ENCODE measurements around the gene P2RX1.
"Not testable (repeated sequence)": the region's sequence is repeated elsewhere in the genome, so short reads cannot be mapped to it uniquely, and the experiment has no call there.

P2RX1 gene

DNA sequence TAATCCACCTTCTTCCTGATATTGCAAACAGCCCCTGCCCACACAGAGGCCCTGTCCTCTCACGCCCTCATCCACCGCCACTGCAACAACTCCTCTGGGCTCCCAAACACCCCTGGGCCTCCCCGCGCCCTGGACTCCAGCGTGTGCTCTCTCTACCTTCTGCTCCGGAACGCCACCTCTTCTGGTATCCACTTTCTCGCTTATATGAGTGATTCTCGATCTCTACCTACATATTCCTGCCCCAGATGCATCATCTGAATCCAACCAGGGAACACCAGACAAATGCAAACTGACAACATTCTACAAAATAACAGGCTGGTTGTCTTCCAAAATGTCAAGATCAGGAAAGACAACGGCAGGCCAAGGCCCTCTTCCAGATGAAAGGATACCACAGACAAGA is 42.4 kb downstream of the P2RX1 start:
- no peak for DNase-seq (ENCODE audit: low read depth, low spot score)
- no peak overlapping the region for H3K4me3 ChIP-seq (ENCODE audit: low read length)

GRCh38 chr17:3870871-3871306 is 45.4 kb downstream of the P2RX1 start:
- no peak for DNase-seq (ENCODE audit: low read depth, low spot score)
- no peak overlapping the region for H3K4me3 ChIP-seq (ENCODE audit: low read length)

GRCh38 chr17:3867606-3868005 is 48.7 kb downstream of the P2RX1 start:
- H3K4me3 ChIP-seq (ENCODE audit: low read length) = no peak overlapping the region
- no peak for DNase-seq (ENCODE audit: low read depth, low spot score)

DNA sequence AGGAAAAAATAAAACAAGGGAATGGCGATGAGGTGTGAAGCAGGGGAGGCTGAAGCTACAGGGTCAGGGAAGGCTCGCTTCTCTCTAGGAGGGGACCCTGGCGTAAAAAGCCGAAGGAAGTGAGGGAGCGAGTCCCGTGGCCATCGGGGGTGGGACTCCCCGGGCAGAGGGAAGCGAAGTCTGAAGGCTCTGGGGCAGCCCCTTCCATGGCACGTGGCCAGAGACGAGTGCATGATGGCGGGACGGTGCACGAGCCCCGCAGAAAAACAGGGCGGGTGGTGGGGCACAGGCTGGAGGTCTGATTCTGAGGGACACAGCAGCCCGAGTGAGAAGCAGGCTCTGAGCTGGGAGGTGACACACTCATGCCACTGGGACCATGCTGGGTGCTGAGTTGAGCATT is 49.2 kb downstream of the P2RX1 start:
- DNase-seq (ENCODE audit: low read depth, low spot score) = no peak
- H3K4me3 ChIP-seq (ENCODE audit: low read length) = no peak overlapping the region

DNA sequence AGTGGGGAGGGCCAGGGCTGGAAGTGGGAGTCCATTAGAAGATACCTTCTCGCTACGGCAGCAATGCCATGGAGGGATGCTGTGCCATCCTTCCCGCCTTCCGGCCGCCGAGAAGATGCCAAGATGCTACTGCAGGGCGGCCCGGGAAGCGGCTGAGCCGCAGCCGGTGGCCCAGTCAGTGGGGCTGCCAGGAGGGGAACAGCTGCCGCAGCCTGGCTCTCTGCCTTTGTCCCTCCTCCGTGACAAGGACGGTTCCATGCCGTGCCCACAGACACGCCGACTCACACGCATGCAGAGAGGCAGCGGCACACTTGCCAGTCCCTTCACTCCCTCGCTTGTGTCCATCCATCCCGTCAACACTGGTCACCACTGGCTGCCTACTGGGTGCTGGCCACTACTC is 50.0 kb downstream of the P2RX1 start:
- no peak overlapping the region for H3K4me3 ChIP-seq (ENCODE audit: low read length)
- no peak for DNase-seq (ENCODE audit: low read depth, low spot score)

DNA sequence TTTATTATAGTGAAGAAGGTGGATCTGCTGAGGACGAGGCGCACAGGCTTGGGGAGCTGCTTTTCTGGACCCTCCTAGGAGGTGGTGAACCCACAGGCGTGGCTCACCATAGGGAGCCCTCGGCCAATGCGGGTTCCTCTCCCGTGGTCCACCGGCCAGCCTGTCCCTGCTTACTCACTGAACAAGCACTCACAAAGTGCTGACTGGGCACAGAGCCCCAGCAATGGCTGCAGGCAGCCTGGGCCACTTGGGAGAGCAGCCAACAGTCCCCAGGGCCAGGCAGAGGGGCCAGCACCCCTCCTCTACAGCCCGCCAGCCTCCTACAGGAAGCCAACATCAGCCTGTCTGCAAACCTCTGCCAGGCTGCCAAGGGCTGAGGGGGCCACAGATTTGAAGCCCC is 51.1 kb downstream of the P2RX1 start:
- no peak for DNase-seq (ENCODE audit: low read depth, low spot score)
- H3K4me3 ChIP-seq (ENCODE audit: low read length) = no peak overlapping the region

DNA sequence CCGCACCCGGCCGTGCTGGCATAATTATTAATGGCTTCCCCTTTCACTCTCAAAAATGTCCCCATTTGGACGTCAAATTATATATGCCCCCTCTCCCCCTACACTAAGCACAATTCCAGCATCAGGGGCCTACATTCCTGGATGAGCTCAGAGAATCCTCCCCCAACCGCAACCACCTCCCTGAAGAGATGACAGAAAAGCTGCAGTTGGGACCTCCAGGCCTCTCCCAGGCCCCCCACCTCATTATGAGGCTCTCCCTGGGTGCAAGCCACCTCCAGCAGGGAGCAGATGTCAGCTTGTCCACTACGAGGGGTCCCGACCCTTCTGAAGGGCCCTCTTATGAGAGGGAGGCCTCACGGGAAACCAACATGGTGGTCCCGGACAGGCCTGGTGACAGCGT is 51.7 kb downstream of the P2RX1 start:
- no peak overlapping the region for H3K4me3 ChIP-seq (ENCODE audit: low read length)
- DNase-seq (ENCODE audit: low read depth, low spot score) = no peak

DNA sequence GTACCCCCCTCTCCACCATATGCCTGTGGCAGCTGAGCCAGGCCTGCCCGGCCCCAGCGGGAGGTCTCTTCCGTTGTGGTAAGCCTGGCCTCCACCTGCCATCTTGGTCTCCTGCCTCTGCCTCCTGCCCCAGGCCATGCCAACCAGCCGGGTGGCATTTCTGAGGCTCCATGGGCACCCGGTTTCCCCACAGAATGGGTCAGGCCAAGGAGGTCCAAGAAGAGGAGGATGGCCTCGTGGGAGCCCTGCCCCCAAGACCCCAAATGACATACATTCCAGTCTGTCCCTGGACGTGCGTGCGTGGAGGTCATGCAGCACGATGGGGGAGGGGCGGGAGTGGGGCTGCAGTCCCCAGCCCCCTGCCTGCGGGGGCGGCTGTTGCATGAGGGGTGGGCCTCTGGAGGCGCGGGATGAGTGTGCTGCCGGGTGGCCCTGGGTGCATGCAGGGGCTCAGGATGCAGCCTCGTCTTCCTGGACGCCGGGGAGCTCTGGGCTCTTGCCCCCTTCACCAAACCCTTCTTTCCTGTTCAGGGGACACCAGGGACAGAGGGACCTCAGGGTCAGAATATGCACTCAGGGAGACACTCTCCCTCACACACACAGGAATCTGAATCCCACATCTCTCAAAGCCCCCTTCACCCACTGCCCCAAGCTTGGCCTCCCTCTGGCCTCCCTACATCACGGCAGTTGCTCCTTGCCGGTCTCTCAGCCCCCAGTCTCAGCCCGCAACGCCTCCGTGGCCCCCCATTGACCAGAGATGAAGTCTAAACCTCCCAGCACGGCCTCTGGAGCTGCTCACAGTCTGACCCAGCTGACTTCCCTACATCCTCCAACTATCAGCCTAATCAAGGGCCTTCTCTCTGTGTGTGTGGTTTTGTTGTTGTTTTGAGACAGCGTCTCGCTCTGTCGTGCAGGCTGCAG is 54.2 kb downstream of the P2RX1 start:
- H3K4me3 ChIP-seq (ENCODE audit: low read length) = no peak overlapping the region
- no peak for DNase-seq (ENCODE audit: low read depth, low spot score)

DNA sequence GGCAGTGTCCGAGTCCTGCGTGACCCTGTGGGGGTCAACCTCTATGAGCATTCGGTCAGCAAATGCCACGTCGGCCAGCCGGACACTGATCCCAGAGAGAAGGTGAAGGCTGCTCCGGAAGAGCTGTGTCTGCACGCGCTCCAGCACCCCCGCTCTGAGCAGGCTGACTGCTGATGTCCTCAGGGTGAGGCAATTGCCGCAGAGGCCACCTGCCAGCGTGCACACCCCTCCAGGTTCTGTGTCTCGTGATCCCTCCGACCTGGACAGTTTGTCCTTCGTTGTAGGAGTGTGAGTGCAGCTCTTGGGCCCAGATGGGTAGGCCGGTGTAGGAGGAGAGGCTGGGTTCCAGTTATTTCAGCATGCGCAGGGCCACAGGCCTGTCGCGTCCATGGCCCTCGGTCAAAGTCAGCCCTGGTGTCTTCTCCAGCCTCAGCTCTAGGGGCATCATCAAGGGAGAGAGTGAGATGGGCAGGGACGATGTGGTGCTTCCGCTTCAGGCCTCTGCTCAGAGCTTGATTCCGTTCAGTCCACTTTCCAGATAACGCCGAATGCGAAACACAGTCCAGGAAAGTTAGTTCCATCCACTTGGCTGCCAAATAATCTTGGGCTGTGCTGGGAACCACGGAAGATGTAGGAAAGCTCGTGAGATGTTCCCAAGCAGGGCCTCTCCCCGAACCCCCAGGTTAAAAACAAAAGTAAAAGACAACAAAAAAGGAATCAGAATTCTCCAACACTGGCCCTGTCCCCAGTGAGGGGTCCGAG is 55.1 kb downstream of the P2RX1 start:
- DNase-seq (ENCODE audit: low read depth, low spot score) = no peak

DNA sequence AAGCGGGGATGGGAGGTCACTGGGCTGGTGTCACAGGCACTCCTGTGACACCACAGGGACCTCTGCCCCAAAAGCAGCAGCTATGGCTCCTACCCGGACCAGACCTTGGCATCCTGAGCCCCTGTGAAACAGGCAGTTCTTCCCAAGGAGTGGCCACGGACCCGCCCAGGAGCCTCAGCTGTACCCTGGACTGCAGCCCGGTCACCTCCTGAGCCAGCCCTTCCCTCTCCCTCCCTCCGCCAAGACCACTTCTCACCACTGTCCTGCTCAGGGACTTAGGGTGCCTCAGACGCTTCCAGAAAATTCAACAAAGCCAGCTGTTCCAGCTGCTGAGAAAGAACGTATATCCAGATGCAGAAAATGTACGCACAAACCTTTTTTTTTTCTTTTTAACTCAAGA is 56.3 kb downstream of the P2RX1 start:
- no peak for DNase-seq (ENCODE audit: low read depth, low spot score)
- no peak overlapping the region for H3K4me3 ChIP-seq (ENCODE audit: low read length)

More for the DNA sequence above, 55.1 kb downstream of the P2RX1 start:
- no peak overlapping the region for H3K4me3 ChIP-seq (ENCODE audit: low read length)

DNA sequence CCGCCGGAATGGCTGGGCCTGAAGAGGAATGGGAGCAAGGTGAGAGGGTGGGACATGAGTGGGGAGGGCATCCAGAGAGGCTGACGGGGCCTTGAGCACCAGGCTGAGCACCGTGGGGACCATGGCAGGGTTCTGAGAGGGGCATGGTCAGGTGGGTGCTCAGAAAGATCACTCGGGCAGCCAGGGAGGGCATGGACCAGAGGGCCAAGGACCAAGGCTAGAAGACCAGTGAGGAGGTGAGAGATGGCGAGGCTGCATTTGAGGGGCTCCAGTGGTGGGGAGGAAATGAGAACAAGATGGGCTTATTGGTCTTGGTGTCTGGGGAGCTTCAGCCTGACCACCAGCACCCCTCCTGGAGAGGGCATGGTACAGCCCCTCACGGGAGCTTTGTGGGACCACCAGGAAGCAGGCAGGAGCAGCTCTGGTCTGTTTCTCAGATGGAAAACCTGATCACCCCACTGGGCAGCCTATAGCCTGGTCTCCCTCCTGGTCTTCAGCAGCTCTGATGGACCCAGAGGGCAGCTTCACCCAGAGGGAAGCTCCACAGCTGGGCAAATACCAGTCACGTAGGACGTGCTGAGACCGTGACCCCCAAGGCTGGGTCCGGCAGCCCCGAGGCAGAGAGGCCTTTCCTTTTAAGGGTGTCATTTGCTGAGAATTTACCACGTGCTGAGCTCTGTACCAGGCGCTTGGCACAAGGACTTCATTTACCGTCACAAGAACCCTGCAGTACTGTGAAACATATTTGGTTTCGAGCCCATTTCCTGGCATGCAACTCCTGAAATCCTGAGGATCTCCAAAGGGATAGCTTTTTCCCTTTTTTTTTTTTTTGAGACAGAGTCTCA is 58.8 kb downstream of the P2RX1 start:
- no peak overlapping the region for H3K4me3 ChIP-seq (ENCODE audit: low read length)
- no peak for DNase-seq (ENCODE audit: low read depth, low spot score)

DNA sequence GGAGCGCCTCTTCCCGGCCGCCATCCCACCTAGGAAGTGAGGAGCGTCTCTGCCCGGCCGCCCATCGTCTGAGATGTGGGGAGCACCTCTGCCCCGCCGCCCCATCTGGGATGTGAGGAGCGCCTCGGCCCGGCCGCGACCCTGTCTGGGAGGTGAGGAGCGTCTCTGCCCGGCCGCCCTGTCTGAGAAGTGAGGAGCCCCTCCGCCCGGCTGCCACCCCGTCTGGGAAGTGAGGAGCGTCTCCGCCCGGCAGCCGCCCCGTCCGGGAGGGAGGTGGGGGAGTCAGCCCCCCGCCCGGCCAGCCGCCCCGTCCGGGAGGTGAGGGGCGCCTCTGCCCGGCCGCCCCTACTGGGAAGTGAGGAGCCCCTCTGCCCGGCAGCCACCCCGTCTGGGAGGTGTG is 62.1 kb downstream of the P2RX1 start:
- not testable (repeated sequence) for DNase-seq (ENCODE audit: low read depth, low spot score); H3K4me3 ChIP-seq (ENCODE audit: low read length)

DNA sequence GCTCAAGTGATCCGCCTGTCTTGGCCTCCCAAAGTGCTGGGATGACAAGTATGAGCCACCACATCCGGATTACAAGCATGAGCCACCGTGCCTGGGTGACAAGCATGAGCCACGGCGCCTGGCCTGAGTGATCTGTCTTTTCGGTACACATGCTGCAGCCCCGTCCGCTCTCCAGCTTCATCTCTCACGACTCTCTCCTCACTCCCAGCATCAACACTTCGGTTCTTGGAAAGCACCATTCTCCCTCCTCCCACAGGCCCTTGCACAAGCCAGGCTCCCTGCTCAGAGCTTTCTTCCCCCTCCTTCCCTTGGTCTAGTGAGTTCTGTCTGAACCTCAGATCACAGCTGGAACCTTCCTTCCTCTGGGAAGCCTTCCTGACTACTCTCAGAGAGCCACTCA is 63.7 kb downstream of the P2RX1 start:
- H3K4me3 ChIP-seq (ENCODE audit: low read length) = no peak overlapping the region
- DNase-seq (ENCODE audit: low read depth, low spot score) = no peak

GRCh38 chr17:3851461-3852100 is 64.7 kb downstream of the P2RX1 start:
- H3K4me3 ChIP-seq (ENCODE audit: low read length) = no peak overlapping the region
- DNase-seq (ENCODE audit: low read depth, low spot score) = no peak

DNA sequence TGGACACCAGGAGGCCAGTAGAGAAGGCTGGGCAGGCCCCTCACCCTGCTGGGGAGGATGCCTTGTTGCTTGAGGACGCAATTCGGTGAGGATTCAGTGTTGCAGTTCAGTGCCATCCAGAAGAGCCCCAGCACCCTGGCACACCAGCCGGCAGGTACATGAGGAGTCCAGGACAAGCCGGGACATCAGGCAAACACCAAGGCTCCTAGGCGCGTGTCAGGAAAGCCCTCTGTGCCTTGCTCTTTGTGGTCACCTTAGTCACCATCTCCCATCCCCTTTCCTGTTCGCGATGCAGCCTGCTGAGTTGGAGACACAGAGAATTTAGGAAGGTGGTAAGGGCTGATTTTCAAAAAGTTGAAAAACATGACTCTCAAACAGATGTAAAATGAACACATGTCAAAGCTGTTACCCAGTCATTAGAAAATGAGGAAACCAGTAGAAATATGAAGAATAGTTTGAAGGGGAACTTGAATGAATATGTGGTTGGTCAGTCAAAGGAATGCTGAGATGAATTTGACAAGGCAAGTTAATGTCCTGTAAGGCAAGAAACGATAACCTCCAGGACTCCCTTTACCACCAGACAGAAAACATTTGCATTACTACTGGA is 67.9 kb downstream of the P2RX1 start:
- no peak for DNase-seq (ENCODE audit: low read depth, low spot score)
- no peak overlapping the region for H3K4me3 ChIP-seq (ENCODE audit: low read length)

- H3K4me3 ChIP-seq (ENCODE audit: low read length) = no peak overlapping the region
- DNase-seq (ENCODE audit: low read depth, low spot score) = no peak
These were observed 69.0 kb downstream of the P2RX1 start for GRCh38 chr17:3847165-3847670.
